PC-9 (cell line): ENCODE results near the gene FEM1B.

Experiments
- CTCF ChIP-seq: fragments of 200-600 bp; sonication (generic); conservative IDR thresholded peaks from 2 replicates; pipeline ENCODE4 v1.6.1; 2017; ENCODE audit warnings: mixed run types, antibody characterized with exemption, mild to moderate bottlenecking, moderate library complexity
- EZH2 ChIP-seq: fragments of 200-600 bp; sonication (generic); IDR thresholded peaks from 2 replicates; pipeline ENCODE4 v1.8.0; 2017; ENCODE audit warnings: antibody characterized with exemption, low read depth

GRCh38 chr15:68304589-68305337 is 27.2 kb downstream of the FEM1B start:
- TF ChIP-seq CTCF (no peak), EZH2 (no peak)
